ENCODE results near the gene RAB17.
"Not testable (repeated sequence)": the region's sequence is repeated elsewhere in the genome, so short reads cannot be mapped to it uniquely, and the experiment has no call there.

Gene RAB17

GRCh38 chr2:237599465-237600110 is 9.1 kb upstream of the RAB17 start:
- DNase-seq (ENCODE audit: low read depth in 2 of 2): no peak

DNA sequence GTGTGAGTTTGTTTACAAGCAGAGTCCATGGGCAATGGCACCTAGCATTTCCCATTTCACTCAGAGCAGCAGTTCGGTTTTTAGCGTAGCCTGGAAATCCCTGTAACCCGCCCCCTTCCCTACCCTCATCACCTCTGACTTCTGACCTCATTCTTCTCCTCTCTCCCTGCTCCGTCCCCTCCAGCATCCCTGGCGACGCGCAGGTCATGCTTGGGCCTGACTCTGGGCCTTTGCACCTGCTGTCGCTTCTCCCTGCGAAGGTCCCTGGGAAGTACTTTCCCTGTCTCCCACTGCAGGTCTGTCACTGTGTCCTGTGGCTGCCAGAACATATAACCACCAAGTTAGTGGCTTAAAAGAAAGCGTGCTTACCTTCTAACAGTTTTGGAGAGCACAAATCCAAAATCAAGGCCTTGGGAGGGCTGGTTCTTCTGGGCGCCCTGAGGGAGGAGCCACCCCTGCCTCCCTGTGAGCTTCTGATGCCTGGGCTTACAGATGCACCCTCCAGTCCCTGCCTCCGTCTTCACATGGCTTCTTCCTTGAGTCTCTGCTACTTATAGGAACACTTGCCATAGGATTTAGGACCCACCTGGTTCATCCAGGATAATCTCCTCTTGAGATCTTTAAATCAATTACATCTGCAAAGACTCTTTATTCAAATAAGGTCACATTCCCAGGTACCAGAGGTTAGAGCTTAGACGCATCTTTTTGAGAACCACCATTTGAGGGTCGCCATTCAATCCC is 8.1 kb upstream of the RAB17 start:
- DNase-seq (ENCODE audit: low read depth in 2 of 2): no peak

DNA sequence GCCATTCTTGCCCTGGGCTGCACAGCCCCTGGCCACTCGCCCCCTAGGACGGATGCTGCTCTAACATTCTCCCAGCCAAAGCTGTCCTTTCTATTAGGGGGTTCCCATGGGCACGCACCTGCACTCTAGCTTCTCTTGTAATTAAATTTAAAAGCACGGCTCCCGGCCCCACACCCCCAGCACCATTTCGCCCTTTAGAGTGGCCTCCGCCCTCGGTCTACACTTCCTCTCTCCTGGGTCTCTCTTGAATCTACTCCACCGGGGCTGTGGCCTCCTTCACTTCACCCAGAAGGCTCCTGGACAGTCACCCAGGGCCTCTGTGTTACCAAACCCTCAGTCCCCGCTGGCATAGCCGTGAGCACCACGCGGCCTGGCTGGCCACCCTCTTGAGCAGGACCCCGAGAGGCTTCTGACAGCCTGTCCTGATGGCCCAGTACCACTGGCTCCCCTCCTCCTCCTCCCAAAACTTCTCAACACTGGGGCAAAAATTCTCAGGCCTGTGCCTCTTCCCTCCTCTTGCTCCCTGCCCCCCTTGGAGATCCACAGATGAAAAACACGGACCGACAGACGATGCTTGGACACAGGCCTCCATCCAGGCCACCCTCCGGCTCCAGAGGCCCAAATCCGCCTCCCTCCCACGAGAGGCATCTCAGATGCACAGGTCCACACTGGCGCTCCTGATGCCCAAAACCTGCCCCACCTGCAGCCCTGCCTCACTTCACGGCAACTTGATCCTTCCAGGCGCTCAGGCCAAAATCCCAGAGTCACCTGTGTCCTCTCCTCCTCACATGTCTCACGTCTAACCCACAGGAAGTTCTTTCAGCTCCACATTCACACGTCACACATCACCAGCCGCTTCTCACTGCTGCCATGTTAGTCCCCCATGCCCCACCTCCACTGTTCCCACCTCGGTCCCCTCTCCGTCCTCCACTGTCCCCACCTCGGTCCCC is 6.9 kb upstream of the RAB17 start:
- DNase-seq (ENCODE audit: low read depth in 2 of 2): no peak

DNA sequence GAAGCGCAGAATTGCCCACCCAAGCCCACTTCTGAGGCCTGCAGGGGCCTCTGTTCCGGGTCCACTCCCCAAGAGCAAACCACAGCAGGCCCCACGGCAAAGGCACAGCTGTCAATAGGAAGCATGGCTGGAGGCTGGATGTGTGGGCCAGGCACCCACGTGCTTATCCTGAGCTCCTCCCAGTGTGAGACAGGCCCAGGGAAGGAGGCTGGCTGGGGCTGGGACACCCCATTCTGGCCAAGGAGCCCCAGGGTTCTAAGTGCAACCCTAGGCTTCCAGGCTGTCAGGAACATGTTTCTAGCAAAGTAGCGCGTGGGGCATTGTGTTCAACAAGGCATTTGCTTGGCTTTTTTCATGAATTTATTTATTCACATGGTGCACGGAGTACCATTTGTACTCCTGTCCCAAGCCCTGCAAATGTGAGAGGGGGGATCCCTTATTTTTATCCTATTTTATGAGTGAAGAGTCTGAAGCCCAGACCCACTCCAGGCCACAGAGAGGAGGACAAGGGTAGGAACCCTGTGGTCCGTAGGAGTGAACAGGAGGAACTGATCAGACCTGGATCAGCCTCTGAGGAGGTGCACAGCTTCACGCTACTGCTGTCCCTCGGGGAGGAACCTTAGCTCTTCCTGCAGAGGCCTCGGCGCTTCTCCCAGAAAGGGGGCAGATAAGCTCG is 6.1 kb upstream of the RAB17 start:
- no peak for DNase-seq (ENCODE audit: low read depth in 2 of 2)

- not testable (repeated sequence) for DNase-seq (ENCODE audit: low read depth in 2 of 2)
Measured at GRCh38 chr2:237595829-237596519, 5.4 kb upstream of the RAB17 start.

GRCh38 chr2:237594514-237594871 is 4.0 kb upstream of the RAB17 start:
- no peak for DNase-seq (ENCODE audit: low read depth in 2 of 2)

DNA sequence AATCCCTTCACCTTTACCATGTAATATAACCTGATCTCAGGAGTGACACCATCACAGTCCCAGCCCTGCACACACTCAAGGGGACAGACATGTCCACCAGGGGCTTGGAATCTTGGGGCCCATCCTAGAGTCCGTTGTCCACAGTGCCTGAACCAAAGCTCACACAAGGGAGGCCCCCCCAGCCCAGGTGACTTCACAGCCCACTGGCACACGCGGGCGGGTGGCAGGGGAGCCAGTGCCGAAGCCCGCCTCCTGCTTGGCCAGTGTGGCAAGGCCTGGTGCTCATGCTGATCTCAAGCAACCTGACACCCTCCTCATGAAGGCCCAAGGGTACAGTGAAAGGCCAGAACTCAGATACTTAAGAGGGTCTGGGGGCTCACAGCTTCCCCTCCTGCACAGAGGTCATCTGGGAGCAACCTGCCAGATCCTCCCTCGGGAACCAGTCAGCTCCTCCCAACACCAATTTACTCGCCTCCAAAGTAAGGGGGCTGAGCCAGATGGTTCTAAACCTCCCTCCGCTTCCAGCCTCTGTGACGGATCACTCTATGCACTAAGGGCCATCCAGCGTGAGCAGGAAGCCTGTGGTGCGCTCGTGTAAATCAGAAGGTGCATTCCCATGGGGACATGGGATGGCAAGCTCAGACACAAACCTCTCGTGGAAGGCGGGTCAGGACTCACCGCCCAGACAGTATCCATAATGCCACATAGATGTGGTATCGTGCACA is 3.2 kb upstream of the RAB17 start:
- DNase-seq (ENCODE audit: low read depth in 2 of 2): no peak

DNA sequence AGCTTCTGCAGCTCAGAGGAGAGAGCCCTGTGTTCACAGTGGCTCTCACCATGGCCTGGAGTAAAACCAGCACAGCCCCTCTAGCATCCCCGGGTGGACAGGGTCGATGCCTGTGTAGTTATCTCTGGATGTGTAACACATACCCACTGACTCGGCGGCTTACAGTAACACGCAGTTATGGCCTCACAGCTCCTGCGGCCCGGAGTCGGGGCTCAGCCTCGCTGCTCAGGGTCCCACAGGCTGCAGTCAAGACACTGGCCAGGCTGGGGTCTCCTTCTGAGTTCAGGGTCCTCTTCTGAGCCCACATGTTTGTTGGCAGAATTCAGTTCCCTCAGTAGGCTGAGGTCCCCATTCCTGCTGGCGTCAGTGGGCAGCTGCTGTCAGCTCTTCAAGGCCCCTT is 2.5 kb upstream of the RAB17 start:
- no peak for DNase-seq (ENCODE audit: low read depth in 2 of 2)

GRCh38 chr2:237592425-237592980 is 2.0 kb upstream of the RAB17 start:
- no peak for DNase-seq (ENCODE audit: low read depth in 2 of 2)

DNA sequence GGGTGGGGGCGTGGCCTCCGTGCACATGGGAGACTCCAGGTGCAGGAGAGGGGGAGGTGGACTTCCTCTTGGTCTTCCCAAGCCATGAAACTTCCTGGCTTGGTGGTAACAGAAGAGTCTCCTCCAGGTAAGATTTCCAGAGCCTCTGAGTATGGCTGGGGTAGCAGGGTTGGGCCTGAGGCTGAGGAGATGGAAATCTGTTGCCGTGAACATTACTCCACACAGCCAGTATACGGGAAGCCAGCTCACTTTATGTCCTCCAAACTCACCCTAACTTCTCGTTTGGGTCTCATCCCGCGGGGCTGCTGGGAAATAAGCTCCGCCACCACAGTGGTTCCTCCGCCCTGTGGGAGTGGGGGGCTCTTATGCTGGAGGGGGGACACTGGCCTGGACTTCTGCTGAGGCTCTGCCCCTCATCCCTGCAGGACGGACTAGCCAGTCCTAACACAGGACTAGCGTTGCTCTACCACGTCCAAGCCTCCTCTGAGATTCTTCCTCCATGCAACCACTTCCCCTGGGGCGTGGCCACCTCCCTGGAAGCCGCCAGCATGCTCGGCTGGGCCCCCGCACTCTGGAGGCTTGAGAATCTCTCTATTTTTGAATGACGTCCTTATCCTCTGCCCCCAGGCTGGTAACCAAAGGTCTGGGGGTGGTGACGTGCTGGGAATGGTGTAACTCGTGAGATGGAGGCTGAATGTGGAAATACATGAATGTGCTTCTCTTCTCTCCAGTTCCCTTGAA is 777 bp upstream of the RAB17 start:
- DNase-seq (ENCODE audit: low read depth in 2 of 2): no peak

DNA sequence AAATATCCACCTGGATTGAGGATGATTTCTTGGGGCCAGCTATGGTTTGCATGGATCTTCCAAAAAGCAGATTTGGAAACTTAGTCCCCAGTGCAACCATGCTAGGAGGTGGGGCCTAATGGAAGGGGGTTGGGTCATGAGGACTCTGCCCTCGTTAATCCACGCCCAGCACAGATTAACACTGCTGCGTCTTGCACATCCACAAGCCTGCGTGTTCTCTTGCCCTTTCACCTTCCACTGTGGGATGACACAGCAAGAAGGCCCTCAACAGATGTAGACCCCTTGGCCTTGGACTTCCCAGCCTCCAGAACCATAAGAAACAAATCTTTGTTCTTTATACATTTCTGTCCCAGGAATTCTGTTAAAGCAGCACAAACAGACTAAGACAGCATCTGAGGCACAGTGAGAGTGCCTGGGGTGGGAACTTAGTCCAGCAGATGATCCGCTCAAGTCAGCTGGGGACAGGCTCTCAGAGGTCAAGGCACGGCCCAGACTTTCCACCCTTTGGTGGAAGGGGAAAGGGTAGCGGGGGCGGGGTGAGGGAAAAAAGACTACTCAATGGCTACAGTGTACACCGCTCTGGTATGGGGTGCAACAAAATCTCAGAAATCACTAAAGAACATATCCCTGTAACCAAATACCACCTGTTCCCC is 2.4 kb downstream of the RAB17 start:
- DNase-seq (ENCODE audit: low read depth in 2 of 2): no peak

DNA sequence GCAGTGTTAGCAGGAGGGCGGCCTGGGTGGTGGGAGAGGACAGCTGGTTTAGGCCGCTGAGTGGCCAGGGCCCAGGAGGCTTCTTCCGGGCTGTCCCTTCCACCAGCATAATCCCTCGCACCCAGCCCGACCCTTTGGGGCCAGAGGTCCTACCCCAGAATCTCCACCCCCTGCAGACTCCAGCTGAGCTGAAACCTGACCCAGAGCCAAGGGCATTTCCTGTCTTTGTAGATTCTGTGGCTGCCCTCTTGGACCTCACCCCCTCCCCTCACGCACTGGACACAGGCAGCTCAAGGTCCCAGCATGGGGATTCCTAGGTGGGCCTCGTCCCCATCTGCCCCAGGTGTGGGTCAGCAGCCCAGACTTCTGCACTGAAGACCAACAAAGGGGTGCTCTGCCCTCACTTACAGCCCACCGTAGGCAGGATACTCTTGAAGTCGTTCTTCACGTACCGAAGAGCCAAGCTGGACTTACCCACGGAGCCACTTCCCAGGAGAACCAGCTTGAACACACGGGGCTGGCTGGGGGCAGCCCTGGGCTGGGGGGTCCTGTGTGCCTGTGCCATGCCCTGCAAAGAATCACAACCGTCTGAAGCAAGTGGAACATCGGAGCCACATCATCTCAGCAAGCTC is 4.8 kb downstream of the RAB17 start:
- no peak for DNase-seq (ENCODE audit: low read depth in 2 of 2)

DNA sequence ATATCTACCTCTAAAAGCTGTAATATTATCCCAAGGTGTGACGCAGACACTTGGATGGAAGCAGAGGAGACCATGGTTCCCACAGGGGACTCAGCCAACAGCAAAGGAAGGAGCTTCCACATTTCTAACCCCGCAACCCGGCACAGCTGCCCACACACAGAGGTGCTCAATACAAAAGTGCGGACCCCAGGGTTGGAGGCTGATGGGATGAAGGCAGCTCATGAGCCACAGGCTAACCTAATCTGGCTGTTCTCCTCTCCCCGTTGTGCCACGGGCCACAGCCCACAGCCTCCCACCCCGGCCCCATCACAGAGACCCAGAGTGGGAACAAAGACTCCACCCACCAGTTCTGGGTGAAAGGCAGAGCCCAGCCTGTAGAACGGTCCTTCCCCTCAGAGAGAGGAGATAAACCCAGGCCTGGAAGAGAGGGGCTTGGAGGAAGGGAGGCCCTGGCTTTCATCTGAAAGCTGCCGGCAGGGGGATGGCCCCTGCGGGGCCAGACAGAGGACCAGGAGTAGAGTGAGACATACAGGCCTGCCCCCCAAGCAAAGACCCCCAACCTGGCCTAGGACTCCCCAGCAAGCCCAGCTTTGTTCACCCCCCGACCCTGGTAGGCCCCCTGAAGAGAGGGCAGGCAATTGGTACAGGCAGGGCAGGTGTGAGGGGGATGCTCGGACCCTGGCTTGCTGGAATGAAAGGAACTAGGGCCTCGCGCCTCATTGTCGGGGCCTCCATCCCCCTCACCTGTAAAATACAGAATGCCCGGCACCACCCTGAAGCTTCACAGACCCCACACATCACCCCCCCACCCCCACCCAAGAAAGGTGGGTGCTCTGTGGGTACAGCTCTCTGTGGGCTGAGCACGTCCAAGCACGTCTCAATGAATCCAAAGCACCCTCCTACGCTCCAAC is 6.9 kb downstream of the RAB17 start:
- DNase-seq (ENCODE audit: low read depth in 2 of 2): no peak

DNA sequence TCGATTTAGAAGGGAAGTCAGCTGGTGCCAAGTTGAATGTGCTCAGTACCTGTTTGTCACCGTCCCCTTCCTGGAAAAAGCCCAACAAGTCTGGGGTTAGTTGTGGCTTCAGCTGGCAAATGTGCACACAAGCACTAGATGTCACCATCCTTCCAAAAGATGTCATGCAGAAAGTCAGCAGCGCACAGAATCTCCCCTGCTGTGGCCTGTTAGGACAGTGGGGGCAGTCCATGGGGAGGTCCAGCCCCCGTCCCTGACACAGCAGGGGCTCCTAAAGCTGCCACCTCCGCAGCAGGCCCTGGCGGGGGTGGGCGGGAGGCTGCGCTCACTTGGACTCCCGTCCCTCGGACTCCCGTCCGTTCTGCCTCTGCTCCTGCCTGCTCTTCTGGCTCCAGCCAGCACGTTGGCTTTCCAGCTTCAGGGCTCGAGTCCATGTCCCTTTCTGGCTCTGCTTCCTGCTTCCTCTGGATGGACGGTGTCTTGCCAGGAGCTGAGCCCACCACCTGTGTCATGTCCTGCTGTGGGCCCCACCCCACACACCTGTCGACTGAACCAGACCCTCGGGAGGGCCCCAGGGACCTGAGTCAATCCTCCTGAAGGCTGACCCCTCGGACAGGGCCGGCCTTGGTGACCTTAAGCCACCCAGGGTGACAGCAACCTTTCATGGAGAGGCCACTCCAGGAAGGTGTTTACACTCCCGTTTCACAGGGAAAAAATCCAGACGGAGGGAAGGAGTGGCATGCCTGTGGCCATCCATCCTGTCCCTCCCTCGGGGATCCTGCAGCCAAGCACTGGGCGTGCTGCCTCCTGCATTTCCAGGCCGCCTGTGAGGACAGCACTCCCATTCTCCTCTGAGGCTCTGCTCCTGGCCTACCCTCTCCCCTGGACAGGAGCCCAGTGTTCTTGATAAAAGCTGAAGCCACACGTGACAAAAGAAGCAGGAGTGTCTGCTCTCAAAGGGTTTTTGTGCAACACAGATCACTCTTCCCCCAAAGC is 8.5 kb downstream of the RAB17 start:
- DNase-seq (ENCODE audit: low read depth in 2 of 2): peak in 1 of 2 donors; percentile 9

DNA sequence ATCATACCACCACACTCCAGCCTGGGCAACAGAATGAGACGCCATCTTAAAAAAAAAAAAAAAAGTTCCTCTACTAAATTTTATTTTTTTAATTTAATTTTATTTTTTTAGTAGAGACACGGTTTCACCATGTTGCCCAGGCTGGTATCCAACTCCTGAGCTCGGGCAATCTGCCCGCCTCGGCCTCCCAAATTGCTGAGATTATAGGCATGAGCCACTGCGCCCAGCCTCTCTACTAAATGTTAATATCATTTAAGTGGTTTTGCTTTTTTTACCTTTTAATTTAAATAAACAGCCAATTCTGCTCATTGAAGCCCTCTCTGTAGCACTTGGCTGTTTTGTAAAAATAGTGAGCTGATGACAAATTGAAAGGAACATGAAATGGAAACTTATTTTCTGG is 9.2 kb downstream of the RAB17 start:
- no peak for DNase-seq (ENCODE audit: low read depth in 2 of 2)
